SW480 (cell line): ENCODE data around the gene EBNA1BP2.
"Not testable (repeated sequence)": the region's sequence is repeated elsewhere in the genome, so short reads cannot be mapped to it uniquely, and the experiment has no call there.

Experiments
- DNase-seq: peaks from one replicate; pipeline ENCODE4 v3.0.0-alpha.2; 2016; ENCODE audit warnings: low spot score

EBNA1BP2 gene

DNA sequence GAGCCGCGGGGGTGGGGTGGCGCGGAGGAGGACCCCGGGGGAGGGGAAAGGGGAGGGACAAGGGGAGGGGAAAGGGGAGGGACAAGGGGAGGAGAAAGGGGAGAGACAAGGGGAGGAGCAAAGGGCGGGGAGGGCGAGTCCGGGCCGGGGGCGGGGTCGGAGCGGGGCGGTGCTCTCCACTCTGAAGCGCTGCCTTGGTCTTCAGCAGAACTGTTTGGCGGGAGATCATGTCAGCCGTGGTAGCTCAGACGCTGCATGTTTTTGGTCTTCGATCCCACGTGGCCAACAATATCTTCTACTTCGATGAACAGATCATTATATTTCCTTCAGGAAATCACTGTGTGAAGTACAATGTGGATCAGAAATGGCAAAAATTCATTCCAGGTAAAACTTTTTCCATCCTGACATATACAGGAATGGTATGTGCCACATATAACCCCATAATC lies 460 bp upstream of the EBNA1BP2 start:
- DNase-seq: peak; percentile 88

DNA sequence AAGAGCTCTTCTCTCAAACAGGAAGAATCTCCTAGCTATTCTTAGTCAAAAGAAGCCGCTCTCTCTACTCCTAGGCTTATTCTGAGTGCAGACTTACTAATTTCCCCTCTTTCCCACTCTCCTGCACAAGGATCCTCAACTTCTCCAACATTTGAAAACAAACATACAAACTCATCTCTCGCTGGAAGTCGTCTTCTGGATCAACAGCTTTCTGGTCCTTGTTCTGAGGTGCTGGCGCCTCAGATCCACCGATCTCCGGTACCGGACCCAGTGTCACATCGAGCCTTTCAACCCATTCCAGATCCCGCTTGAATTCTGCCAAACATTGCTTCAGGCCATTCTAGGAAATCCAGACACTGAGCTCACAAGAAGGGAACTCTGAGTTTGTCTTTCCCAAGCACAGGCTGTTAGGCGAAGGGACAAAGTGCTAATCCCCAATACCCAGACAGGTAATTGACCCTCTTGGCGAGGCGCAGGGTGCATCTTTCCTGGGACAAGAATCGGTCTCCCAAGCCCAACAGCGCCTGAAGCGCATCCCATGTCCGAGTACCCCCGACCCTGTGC lies 696 bp downstream of the EBNA1BP2 start:
- no peak for DNase-seq

DNA sequence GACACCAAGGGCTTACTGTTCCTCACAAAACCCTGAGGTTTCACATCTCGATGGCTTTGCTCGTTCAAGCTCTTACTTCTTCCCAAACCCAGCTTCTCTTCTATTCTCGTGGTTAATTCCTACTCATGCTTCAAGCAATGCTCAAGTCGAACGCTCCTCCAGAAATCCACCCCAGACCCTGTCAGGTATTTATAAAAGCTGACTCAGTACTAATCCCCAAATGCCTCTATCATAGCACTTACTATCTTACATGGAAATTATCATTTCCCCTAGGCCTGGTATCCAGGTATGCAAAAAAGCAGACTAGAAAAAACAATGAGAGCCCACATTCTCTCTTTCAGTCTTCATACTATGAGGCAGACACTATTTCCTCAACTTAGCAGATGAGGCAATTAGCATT lies 6.3 kb downstream of the EBNA1BP2 start:
- DNase-seq: no peak

DNA sequence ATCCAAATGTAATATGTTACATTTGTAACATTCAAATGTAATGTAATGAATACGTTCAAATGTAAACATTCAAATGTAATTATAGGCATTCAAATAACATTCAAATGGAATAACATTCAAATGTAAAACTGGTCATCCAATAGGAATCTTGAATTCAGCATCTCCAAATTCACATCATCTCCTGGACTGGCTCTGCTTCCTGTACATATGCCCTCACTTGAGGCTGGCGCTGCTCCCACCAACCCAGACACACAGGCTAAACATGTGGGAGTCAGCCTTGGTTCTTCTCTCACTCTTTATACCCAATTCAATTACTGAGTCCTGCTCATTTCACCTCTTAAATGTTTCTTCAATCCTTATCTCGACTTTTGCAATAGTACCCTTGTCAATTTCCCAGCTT lies 6.9 kb downstream of the EBNA1BP2 start:
- DNase-seq: no peak

DNA sequence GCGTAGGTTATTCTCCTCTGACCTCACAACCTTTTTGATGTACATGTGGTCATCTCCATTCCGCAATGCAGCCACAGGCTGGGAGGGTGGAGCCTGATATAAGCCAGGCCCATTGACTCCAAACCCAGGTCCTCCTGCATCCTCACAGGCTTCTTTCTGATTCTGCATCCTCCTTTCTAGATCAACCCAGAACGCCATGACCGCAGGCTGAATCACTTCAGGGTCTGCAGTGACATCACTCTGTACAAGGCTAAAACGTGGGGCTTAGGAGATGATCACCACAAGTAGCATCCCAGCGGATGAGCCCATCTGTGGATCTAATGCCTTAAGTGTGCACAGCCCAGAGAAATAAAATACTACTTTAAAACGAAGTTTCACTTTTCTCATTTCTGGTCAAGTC lies 16.1 kb downstream of the EBNA1BP2 start:
- no peak for DNase-seq

DNA sequence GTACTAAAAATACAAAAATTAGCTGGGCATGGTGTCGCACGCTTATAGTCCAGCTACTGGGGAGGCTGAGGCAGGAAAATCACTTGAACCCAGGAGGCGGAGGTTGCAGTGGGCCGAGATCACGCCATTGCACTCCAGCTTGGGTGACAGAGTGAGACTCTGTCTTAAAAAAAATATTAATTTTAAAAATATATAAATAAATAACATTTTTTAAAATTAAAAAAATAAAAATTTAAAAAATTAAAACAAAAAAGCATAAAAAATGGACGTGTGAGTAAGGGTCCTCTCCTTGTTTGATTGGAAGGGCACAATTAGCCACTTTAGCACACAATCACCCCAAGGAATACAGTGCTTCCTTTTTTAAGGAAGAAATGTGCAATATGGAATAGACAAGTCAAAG lies 18.6 kb downstream of the EBNA1BP2 start:
- DNase-seq: no peak

DNA sequence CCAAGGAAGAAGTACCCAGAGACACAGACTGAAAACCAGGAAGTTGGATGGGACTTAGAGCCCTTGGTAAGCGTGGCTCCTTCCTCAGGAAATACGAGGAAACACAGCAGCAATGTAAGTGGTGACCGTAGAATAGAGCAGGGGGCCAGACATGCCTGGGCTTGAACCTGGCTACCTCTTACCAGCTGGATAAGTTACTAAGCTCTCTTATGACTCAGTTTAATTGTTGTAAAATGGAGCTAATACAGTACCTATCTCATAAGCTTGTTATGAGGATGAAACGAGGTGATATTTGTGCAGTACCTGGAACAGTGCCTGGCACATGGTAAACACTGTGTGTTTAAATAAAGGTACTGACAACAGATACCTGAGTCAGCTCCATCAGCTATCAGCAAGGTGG lies 19.2 kb downstream of the EBNA1BP2 start:
- DNase-seq: no peak

DNA sequence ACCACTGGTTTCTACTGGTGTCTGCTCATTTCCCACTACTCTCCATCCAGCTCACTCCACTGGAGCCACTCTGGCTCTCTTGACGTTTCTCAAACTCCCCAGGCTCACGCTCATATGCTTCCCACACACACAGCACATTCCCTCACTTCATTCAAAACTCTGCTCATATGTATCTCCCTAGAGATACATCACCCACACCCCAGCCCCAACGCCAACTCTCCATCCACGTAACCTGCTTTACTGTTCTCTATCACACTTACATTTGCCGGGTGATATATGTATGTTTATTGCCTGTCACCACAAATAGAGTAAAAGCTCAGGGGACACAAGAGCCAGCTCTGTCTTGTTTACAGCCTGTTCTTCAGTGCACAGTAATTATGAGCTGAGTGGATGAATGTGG lies 22.2 kb downstream of the EBNA1BP2 start:
- no peak for DNase-seq

DNA sequence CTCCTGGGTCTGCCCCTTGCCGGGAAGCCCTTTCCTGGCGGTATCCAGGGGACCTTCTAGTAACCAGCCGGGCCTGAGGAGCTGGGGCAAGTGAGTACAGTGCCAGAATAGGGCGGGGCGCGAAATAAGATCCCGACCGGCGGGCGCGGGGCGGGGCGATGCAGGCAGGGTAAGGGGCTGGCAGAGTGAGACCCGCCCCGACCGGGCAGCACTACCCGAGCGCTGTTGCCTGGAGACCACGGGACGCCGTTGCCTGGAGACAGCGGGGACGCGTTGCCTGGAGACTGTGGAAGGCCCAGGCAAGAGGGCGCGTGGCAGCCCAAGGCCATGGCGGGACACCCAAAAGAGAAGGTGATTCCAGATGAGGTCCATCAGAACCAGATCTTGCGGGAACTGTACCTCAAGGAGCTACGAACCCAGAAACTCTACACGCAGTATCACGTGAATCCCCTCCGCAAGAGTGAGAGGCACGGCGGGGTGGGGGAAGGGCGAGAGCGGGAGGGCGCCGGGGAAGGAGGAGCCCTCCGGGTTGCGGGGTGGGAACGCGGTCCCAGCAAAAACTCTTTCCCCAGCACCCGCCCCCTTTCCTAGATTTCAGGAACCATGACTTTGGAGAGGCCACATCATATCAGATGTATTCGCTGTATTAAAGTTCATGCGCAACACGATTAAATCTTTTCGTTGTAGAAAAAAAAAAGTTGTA lies 24.3 kb downstream of the EBNA1BP2 start:
- no peak for DNase-seq

DNA sequence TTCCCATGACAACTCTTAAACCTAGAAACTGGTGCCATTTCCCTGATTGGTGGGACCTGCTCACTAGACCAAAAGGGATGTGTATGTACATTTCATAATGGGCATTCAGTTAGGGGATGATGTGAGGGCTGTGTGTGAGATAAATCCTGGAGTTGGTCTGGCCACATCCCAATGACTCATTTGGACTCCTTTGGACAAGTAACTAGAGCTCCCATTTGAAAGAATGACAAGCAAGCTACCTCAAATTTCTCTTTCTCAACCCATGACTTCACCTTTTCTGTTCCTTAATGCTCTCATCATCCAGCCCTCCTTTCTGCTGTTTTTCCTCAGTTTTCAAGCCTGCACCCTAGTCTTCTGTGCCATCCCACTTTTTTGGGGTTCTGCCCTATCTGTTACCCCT lies 27.9 kb downstream of the EBNA1BP2 start:
- DNase-seq: peak; percentile 22

DNA sequence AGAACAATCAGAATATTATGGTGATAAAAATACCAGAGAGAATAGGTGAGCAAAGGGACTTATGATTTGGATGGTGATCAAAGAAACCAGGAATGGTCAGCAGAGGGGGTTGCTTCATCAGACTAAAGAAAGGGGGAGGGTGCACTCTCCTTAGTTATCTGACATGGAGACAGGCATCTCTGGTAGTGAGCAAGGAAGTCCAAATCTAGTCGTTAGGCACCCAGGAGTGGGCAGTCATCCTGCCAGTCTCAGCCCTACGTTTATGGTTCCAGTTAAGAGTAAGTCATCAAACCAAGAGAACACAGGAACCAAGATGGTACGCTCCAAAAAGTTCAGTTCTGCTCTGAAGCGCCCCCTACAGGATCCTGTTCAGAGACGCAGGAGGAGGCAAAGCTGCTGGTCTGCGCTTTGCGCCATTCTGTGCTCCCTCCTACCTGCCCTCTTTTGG lies 28.6 kb downstream of the EBNA1BP2 start:
- peak; percentile 34 for DNase-seq

DNA sequence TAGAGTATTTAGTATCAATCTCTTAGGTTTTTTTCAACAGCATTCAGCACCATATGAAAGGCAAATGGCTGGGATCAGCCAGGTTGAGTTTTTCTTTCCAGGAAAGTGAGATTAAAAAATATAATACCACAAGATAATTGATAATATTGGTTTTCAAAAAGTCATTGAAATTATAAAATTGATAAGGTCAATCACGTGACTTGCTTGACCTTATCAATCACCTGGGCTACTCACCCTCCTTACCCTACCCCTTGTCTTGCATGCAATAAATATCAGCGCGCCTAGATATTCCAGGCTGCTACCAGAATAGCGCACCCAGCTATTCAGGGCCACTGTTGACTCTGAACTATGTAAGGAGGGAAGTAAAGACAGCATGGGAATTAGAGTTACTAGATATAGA lies 31.5 kb downstream of the EBNA1BP2 start:
- no peak for DNase-seq

DNA sequence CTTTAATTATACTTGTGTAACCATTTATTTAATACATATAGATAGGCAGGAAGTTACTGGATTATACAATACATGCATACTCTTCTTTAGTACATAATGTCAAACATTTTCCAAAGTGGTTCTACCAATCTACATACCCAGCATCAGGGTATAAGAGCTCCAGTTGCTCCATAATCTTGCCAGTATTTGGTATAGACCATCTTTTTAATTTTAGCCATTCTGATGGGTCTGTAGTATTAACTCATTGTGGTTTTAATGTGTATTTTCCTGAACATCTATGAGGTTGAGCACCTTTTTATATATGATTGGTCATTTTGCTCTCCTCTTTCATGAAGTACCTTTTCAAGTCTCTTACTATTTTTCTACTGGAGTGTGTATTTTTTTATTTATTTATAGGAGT lies 32.1 kb downstream of the EBNA1BP2 start:
- no peak for DNase-seq

DNA sequence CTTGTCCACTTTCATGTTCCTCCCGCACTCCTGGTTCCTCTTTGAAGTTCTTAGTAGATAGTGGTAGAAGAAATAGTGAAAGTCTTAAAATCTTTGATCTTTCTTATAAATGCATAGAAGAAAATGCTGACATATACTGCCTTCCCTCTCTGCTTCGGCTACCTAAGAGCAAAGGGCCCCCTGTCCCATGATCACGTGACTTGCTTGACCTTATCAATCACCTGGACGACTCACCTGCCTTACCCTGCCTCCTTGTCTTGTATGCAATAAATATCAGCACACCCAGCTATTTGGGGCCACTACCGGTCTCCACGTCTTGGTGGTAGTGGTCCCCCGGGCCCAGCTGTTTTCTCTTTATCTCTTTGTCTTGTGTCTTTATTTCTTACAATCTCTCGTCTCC lies 32.8 kb downstream of the EBNA1BP2 start:
- not testable (repeated sequence) for DNase-seq

DNA sequence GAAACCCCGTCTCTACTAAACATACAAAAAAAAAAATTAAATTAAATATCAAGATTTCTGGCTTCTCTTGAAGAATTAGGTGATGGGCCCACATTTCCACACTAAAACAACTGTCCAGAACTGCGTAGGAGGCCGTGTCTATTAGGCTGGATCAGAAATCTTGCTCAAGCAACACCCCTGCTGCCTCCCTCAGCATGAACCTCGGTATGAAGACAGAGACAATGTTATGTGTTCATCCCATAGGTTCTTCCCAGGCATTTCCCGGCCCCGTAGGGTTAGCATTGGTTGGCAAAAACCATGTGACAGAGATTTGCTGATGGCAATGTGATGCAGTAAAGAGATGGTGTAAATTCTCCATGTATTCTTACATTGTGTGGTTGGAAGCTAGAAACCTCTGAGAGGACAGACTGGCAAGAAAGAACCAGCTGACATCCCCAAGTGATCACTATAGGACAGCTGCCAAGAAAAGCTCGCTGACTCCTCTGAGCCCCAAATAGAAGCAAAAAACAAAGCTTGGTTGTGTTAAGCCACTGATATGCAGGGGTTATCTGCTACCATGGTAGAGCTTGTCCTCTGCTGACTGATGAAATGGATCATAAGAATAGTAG lies 34.5 kb downstream of the EBNA1BP2 start:
- DNase-seq: no peak

DNA sequence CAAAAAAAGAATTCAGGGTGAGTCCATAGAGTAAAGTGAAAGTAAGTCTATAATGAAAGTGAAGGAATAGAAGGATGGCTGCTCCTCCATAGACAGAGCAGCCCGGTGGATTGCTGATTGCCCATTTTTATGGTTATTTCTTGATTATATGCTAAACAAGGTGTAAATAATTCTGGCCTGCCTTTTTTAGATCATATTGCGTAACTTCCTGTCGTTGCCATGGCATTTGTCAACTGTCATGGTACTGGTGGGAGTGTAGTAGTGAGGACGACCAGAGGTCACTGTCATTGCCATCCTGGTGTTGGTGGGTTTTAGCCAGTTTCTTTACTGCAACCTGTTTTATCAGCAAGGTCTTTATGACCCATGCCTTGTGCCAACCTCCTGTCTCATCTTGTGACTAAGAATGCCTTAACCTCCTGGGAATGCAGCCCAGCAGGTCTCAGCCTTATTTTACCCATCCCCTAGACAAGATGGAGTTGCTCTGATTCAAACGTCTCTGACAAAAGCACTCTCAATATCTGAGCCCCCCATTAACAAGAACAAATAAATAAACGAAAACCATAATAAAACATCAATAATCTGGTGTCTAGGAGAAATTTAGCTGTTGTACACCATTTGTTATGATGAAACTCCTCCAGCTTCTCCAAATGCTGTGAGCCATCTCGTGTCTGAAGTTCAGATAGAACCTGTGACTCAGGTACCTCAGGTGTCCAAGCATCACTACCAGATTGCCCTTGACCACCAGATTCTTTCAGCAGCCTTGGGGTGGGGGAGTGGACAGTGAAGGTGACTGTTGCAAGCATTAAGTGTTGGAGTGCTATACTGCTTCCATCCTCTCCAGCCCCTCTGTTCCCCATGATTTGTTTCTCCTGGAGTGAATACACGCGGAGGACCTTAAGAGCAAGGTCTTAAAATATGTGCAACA lies 36.0 kb downstream of the EBNA1BP2 start:
- no peak for DNase-seq

DNA sequence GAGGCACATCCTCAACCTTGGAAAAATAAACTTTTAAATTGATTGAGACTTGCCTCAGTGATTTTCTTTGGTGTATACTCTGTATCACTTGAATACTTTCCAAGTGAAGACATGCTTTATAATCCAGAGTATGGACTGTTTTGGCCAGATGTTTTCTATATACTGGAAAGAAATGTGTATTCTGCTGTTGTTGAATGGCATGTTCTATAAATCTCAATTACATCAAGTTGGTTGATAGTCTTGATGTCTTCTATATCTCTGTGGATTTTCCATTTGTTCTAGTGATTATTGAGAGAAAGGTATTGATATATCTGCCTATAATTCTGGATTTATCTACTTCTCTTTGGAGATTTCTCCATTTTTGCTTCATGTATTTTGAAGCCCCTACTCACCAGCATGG lies 37.5 kb downstream of the EBNA1BP2 start:
- DNase-seq: no peak

DNA sequence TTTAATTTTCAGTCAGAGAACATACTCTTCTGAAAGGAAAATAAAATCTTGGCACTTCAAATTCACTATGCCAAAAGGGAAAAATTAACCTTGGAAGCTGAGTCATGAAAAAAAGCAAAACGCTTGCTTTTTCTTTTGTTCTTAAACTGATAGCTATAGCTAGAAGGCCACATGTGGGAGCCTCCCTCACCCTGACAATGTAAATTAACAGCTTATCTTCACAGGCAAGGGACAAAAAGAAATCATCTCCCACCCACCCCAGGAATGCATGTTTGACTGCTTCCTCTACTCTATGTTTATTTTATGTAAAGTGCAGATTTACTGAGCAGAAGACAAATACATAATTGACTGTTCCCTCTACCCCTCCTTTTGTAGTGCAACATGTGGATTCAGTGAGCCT lies 38.0 kb downstream of the EBNA1BP2 start:
- DNase-seq: no peak

DNA sequence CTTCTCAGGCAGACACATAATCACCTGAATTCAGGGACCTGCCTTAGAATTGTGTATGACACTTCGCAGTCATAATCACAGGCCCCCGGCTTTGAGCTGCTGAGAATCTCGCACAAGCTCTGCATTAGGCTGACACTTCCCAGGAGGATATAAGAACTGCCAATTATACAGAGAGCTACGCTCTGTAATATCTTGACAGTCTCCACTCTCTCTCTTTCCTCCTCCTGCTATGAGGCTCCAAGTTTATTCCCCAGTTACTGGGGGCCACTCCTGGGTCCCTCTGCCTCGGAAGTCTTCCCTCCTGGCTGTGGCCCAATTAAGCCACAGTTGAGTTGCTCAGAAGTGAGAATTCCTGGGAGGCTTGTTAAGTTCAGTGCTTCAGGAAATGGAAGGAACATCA lies 42.7 kb downstream of the EBNA1BP2 start:
- no peak for DNase-seq

DNA sequence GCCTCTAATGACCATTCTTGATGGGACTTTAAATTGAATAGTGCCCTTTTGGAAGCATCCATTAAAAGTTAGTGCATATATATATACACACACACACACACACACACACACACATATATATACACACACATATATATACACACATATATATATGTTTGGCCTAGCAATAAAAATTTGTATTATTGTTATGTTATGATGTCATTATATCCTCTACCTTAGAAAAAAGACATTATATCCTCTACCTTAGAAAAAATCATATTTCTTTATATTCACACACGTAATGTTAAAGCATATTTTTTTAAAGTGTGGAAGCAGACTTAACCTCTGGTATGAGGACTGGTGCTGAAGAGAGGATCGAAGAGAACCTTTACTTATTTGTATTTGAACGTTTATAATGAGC lies 43.3 kb downstream of the EBNA1BP2 start:
- DNase-seq: no peak

DNA sequence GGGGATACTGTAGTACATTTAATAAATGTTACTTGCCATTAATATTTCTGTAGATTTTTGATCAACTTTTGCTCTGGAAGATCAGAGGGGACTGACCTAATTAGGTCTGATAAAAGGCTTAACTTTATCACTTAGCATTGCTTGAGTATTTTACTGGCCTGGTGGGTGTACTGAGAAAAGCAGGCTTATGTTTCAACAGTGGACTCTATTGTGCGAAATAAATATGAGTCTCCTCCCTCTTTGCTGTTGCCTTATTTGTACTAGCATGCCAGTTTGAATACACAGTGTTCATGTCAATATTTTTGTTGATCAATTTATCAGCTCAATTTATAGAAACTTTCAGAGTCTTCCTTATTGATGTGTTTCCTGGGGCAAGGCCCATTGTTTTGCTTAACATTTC lies 49.1 kb downstream of the EBNA1BP2 start:
- no peak for DNase-seq

DNA sequence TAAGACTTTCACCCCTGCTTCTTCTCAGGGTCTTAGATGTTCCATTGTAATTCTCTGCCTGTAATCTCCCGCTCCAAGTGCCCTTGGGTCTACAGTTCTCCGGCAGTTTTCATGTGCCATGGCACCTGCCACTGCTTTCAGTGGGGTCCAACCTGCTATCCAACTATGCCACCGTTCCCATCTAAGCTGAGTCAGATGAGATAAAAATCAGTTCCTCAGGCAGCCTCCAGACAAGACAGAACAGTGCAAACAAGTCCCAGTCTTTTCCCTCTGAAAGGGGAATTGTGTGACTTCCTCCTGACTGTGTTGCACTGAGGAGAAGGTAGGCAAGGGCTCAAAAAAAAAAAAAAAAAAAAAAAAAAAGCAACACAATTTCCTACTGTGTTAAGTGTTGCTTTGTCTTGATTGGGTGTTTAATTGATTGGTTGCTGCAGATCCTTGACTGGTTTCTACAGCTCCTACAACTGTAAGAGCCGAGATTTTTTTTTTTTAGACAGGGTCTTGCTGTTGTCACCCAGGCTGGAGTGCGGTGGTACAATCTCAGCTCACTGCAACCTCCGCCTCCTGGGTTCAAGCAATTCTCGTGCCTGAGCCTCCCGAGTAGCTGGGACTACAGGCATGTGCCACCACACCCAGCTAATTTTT lies 50.7 kb downstream of the EBNA1BP2 start:
- DNase-seq: no peak
